HCT116 (cell line): ENCODE results near the gene RXRA. TPM values are rescaled to one million over a fixed set of nuclear protein-coding genes. Genes with fewer than 3 reads are reported as not detected.

ENCODE experiments used
- ATAC-seq: fragments of 200-7000 bp; cut with Tn5 transposase; 2 replicates; pipeline ENCODE4 v1.9.1; 2020; ENCODE audit warnings: mild to moderate bottlenecking, moderate library complexity
- BruUV-seq: library from RNA; stranded (reverse); fragments of 400-500 nt; replicated peaks from 2 replicates; lab custom pipeline; 2021; lab: Mats Ljungman, UMichigan
- CTCF ChIA-PET: fragments of 300-600 bp; sonication (Branson Sonifier 250); formaldehyde crosslinking; loops from one replicate; lab custom pipeline; 2021; ENCODE audit warnings: antibody characterized with exemption; lab: Charles Lee
- POLR2A ChIA-PET: fragments of 300-600, 350-600 bp; sonication (Branson Sonifier 250); formaldehyde crosslinking; loops from one replicate; lab custom pipeline; 2021; ENCODE audit warnings: antibody characterized with exemption; lab: Charles Lee
- RAD21 ChIA-PET, 2 experiments: fragments of 300-600 bp; sonication (Branson Sonifier 250); formaldehyde crosslinking; loops; one replicate each; lab custom pipeline; 2023; ENCODE audit warnings: low total read pairs in 2 of 2; ENCODE audit not compliant: uncharacterized antibody in 2 of 2, unreplicated experiment in 2 of 2, low non-redundant PET in 1 of 2; lab: Charles Lee
- DNase-seq: peaks from one replicate; pipeline ENCODE4 v3.0.0-alpha.2; 2010; ENCODE audit warnings: low read depth, low spot score
- H2AFZ ChIP-seq: fragments of 200-600 bp; shearing (Covaris generic), sonication (generic); 2 replicates; pipeline ENCODE4 v1.6.1; 2017; ENCODE audit warnings: low read depth, mixed run types, mixed read lengths, antibody characterized with exemption, low read length; ENCODE audit not compliant: poor library complexity, severe bottlenecking
- H3K27ac ChIP-seq: 2 replicates; pipeline ENCODE4 v1.5.1; 2012; ENCODE audit warnings: low read depth, low read length
- H3K27me3 ChIP-seq: fragments of 200-600 bp; sonication (generic); 2 replicates; pipeline ENCODE4 v1.6.1; 2016; ENCODE audit warnings: mixed run types, low read length, mixed read lengths; ENCODE audit not compliant: insufficient read depth
- H3K36me3 ChIP-seq, 2 experiments: fragments of 200-500 bp in 1 of 2; fragments of 200-600 bp in 1 of 2; sonication (Bioruptor generic) in 1 of 2; sonication (generic) in 1 of 2; 2 replicates each; pipeline versions ENCODE4 v1.5.1 to v1.6.1; 2014 to 2016; ENCODE audit warnings: low read length in 2 of 2, inconsistent platforms in 1 of 2, mixed read lengths in 1 of 2, mixed run types in 1 of 2; ENCODE audit not compliant: insufficient read depth in 2 of 2, control insufficient read depth in 1 of 2
- H3K4me1 ChIP-seq, 2 experiments: fragments of 200-600 bp in 1 of 2; sonication (generic) in 1 of 2; 2 replicates each; pipeline versions ENCODE4 v1.5.1 to v1.6.1; 2012 to 2017; ENCODE audit warnings: low read length in 2 of 2, inconsistent platforms in 1 of 2, mild to moderate bottlenecking in 1 of 2, mixed read lengths in 1 of 2, mixed run types in 1 of 2, moderate library complexity in 1 of 2; ENCODE audit not compliant: insufficient read depth in 2 of 2, control insufficient read depth in 1 of 2
- H3K4me2 ChIP-seq: fragments of 200-600 bp; sonication (generic); 2 replicates; pipeline ENCODE4 v1.6.1; 2017; ENCODE audit warnings: mixed run types, low read length, mixed read lengths
- H3K4me3 ChIP-seq, 2 experiments: fragments of 200-600 bp in 1 of 2; sonication (generic) in 1 of 2; replicated peaks in 1 of 2; 2 replicates each; pipeline ENCODE4 v1.5.1; 2011 to 2016; ENCODE audit warnings: low read length in 2 of 2, control low read depth in 1 of 2, low read depth in 1 of 2, mild to moderate bottlenecking in 1 of 2, mixed read lengths in 1 of 2, mixed run types in 1 of 2
- H3K79me2 ChIP-seq: fragments of 200-600 bp; sonication (generic); 2 replicates; pipeline ENCODE4 v1.6.1; 2017; ENCODE audit warnings: mild to moderate bottlenecking, mixed run types, low read length, moderate library complexity, mixed read lengths; ENCODE audit not compliant: insufficient read depth
- H3K9ac ChIP-seq: fragments of 200-600 bp; sonication (generic); 2 replicates; pipeline ENCODE4 v1.6.1; 2016; ENCODE audit warnings: low read length, mixed read lengths
- H3K9me2 ChIP-seq: fragments of 200-600 bp; sonication (generic), shearing (Covaris generic); 2 replicates; pipeline ENCODE4 v1.6.1; 2017; ENCODE audit warnings: mixed run types, mild to moderate bottlenecking, moderate library complexity; ENCODE audit not compliant: insufficient read depth
- H3K9me3 ChIP-seq, 2 experiments: fragments of 200-500 bp in 1 of 2; fragments of 200-600 bp in 1 of 2; sonication (Bioruptor generic) in 1 of 2; sonication (generic) in 1 of 2; 2 replicates each; pipeline ENCODE4 v1.6.1; 2014 to 2017; ENCODE audit warnings: low read length in 2 of 2, mixed read lengths in 2 of 2, inconsistent platforms in 1 of 2, low read depth in 1 of 2, mild to moderate bottlenecking in 1 of 2, mixed run types in 1 of 2, moderate library complexity in 1 of 2; ENCODE audit not compliant: control insufficient read depth in 1 of 2, insufficient read depth in 1 of 2
- H4K20me1 ChIP-seq: fragments of 200-600 bp; sonication (generic), shearing (Covaris generic); 2 replicates; pipeline ENCODE4 v1.6.1; 2017; ENCODE audit warnings: mixed run types, mild to moderate bottlenecking, moderate library complexity; ENCODE audit not compliant: insufficient read depth
- ATF3 ChIP-seq: IDR thresholded peaks from 2 replicates; pipeline ENCODE4 v1.6.1; 2012
- CBX3 ChIP-seq: IDR thresholded peaks from 2 replicates; pipeline ENCODE4 v1.6.1; 2012; ENCODE audit warnings: low read depth
- CEBPB ChIP-seq: IDR thresholded peaks from 2 replicates; pipeline ENCODE4 v1.6.1; 2012; ENCODE audit warnings: low read depth
- EGR1 ChIP-seq: IDR thresholded peaks from 2 replicates; pipeline ENCODE4 v1.6.1; 2012; ENCODE audit warnings: low read depth
- ELF1 ChIP-seq: IDR thresholded peaks from 2 replicates; pipeline ENCODE4 v1.6.1; 2012; ENCODE audit warnings: low read depth, borderline replicate concordance
- EZH2 ChIP-seq: fragments of 200-600 bp; sonication (generic); IDR thresholded peaks from 2 replicates; pipeline ENCODE4 v1.6.1; 2017; ENCODE audit warnings: antibody characterized with exemption, mixed run types
- EZH2phosphoT487 ChIP-seq: fragments of 200-600 bp; IDR thresholded peaks from 2 replicates; pipeline ENCODE4 v1.6.1; 2018; ENCODE audit warnings: antibody characterized with exemption, borderline replicate concordance
- JUND ChIP-seq: IDR thresholded peaks from 2 replicates; pipeline ENCODE4 v1.6.1; 2012
- POLR2A ChIP-seq: IDR thresholded peaks from 2 replicates; pipeline ENCODE4 v1.7.0; 2011; ENCODE audit warnings: borderline replicate concordance; ENCODE audit not compliant: insufficient read depth, insufficient read length; ENCODE audit errors: extremely low read depth
- POLR2AphosphoS5 ChIP-seq: IDR thresholded peaks from 2 replicates; pipeline ENCODE4 v1.6.1; 2011; ENCODE audit warnings: mild to moderate bottlenecking, low read depth, low read length, moderate library complexity
- REST ChIP-seq: IDR thresholded peaks from 2 replicates; pipeline ENCODE4 v1.6.1; 2012; ENCODE audit warnings: low read depth
- SIN3A ChIP-seq: IDR thresholded peaks from 2 replicates; pipeline ENCODE4 v1.6.1; 2012; ENCODE audit warnings: low read depth
- SP1 ChIP-seq: IDR thresholded peaks from 2 replicates; pipeline ENCODE4 v1.6.1; 2012; ENCODE audit warnings: low read depth
- TCF7L2 ChIP-seq: IDR thresholded peaks from 2 replicates; pipeline ENCODE4 v1.7.0; 2011; ENCODE audit warnings: borderline replicate concordance, inconsistent platforms; ENCODE audit not compliant: insufficient read depth, insufficient read length; ENCODE audit errors: extremely low read depth
- YY1 ChIP-seq: IDR thresholded peaks from 2 replicates; pipeline ENCODE4 v1.6.1; 2011; ENCODE audit warnings: low read length, low read depth, moderate library complexity, mild to moderate bottlenecking; ENCODE audit not compliant: insufficient replicate concordance; ENCODE audit errors: extremely low read depth
- ZFX ChIP-seq: fragments of 450-650 bp; IDR thresholded peaks from 2 replicates; pipeline ENCODE4 v1.6.1; 2017
- ZNF274 ChIP-seq: fragments of 200-500 bp; sonication (Bioruptor generic); IDR thresholded peaks from 2 replicates; pipeline ENCODE4 v1.6.1; 2014; ENCODE audit warnings: mild to moderate bottlenecking, low read depth, low read length, inconsistent platforms
- intact Hi-C: fragments of 100-400 bp; cut with micrococcal nuclease; formaldehyde crosslinking; loops from 2 replicates; pipeline ENCODE4 v1.10.0; 2022
- total RNA-seq: library from RNA; stranded (reverse); gene quantifications from one replicate; pipeline ENCODE4 v1.2.1, GENCODE V29; 2021; ENCODE audit not compliant: unreplicated experiment
- TF ChIP-seq, protein P1 (sequence below), 3 experiments: fragments of 200-600 bp in 1 of 3; sonication (generic) in 1 of 3; IDR thresholded peaks in 2 of 3; conservative IDR thresholded peaks in 1 of 3; 2 replicates each; pipeline ENCODE4 v1.5.1; 2012 to 2017; ENCODE audit warnings: low read depth in 2 of 3, low read length in 2 of 3, antibody characterized with exemption in 1 of 3, borderline replicate concordance in 1 of 3, control low read depth in 1 of 3, mild to moderate bottlenecking in 1 of 3, mixed read lengths in 1 of 3, mixed run types in 1 of 3, moderate library complexity in 1 of 3; ENCODE audit not compliant: insufficient read depth in 1 of 3
- TF ChIP-seq, protein P2 (sequence below): IDR thresholded peaks from 2 replicates; pipeline ENCODE4 v1.6.1; 2011; ENCODE audit warnings: mild to moderate bottlenecking, low read length, moderate library complexity; ENCODE audit not compliant: insufficient replicate concordance; ENCODE audit errors: extremely low read depth

RXRA gene
- total RNA-seq, 1 experiment from 2014 or later: 43.9 TPM

- no peak for TF ChIP-seq CEBPB
- TF ChIP-seq SP1: no peak
- TF ChIP-seq, protein P1, sequence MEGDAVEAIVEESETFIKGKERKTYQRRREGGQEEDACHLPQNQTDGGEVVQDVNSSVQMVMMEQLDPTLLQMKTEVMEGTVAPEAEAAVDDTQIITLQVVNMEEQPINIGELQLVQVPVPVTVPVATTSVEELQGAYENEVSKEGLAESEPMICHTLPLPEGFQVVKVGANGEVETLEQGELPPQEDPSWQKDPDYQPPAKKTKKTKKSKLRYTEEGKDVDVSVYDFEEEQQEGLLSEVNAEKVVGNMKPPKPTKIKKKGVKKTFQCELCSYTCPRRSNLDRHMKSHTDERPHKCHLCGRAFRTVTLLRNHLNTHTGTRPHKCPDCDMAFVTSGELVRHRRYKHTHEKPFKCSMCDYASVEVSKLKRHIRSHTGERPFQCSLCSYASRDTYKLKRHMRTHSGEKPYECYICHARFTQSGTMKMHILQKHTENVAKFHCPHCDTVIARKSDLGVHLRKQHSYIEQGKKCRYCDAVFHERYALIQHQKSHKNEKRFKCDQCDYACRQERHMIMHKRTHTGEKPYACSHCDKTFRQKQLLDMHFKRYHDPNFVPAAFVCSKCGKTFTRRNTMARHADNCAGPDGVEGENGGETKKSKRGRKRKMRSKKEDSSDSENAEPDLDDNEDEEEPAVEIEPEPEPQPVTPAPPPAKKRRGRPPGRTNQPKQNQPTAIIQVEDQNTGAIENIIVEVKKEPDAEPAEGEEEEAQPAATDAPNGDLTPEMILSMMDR (IDR thresholded peaks at IDR 0.05 in 2 of 3, conservative IDR thresholded peaks at IDR 0.05 in 1 of 3; ENCODE audit: borderline replicate concordance in 1 of 3, insufficient read depth in 1 of 3, low read depth in 2 of 3, low read length in 2 of 3): no peak
- no peak for TF ChIP-seq TCF7L2
- no peak for TF ChIP-seq JUND
- TF ChIP-seq REST: no peak
- TF ChIP-seq YY1: no peak
- TF ChIP-seq EGR1: no peak
- TF ChIP-seq EZH2: no peak
- TF ChIP-seq SIN3A: no peak
- no peak for TF ChIP-seq EZH2phosphoT487
- TF ChIP-seq CBX3: no peak
- TF ChIP-seq, protein P2, sequence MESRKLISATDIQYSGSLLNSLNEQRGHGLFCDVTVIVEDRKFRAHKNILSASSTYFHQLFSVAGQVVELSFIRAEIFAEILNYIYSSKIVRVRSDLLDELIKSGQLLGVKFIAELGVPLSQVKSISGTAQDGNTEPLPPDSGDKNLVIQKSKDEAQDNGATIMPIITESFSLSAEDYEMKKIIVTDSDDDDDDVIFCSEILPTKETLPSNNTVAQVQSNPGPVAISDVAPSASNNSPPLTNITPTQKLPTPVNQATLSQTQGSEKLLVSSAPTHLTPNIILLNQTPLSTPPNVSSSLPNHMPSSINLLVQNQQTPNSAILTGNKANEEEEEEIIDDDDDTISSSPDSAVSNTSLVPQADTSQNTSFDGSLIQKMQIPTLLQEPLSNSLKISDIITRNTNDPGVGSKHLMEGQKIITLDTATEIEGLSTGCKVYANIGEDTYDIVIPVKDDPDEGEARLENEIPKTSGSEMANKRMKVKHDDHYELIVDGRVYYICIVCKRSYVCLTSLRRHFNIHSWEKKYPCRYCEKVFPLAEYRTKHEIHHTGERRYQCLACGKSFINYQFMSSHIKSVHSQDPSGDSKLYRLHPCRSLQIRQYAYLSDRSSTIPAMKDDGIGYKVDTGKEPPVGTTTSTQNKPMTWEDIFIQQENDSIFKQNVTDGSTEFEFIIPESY: no peak
- no peak for TF ChIP-seq ZNF274
- no peak for TF ChIP-seq ELF1
- TF ChIP-seq ATF3: no peak
- no peak for TF ChIP-seq POLR2A
- no peak for TF ChIP-seq ZFX
- TF ChIP-seq POLR2AphosphoS5: no peak
- Histone ChIP-seq H3K27ac (no peak overlapping the region), H3K36me3 (no peaks in the 10 kb centered on the region), H3K9ac (no peak overlapping the region), H4K20me1 (no peaks in the 10 kb centered on the region), H3K9me2 (no peaks in the 10 kb centered on the region), H3K79me2 (peaks cover 83% of the 10 kb centered on the region), H3K4me3 (no peak overlapping the region), H3K9me3 (no peaks in the 10 kb centered on the region), H3K4me2 (no peak overlapping the region), H3K4me1 (peaks cover 0 to 11% of the 10 kb centered on the region in 2 experiments; a peak in 1 of 4 replicates), H3K27me3 (no peaks in the 10 kb centered on the region), H2AFZ (no peak overlapping the region)
- ChIA-PET POLR2A (no interaction called here), RAD21 (no interaction called here), CTCF (no interaction called here)
- BruUV-seq: no TSS peak
- DNase-seq: no peak
- no peak for ATAC-seq
- intact Hi-C loops: no loop called here
Observed at GRCh38 chr9:134345737-134346136, 19.5 kb downstream of the RXRA start.
